GM12878 (cell line): ENCODE measurements around the gene TMEM135.

Source experiments
- CEBPZ ChIP-seq: fragments of 150-350 bp; IDR thresholded peaks from 2 replicates; pipeline ENCODE4 v1.6.1; 2016; ENCODE audit warnings: low read depth, low read length
- JUND ChIP-seq: IDR thresholded peaks from 2 replicates; pipeline ENCODE4 v1.6.1; 2012; ENCODE audit warnings: low read depth, mild to moderate bottlenecking, low read length, improper control_type of control experiment, moderate library complexity
- NFIC ChIP-seq: IDR thresholded peaks from 2 replicates; pipeline ENCODE4 v1.6.1; 2012; ENCODE audit warnings: low read depth, mild to moderate bottlenecking, inconsistent platforms, low read length, moderate library complexity
- POLR2A ChIP-seq: IDR thresholded peaks from 2 replicates; pipeline ENCODE4 v1.6.1; 2011; ENCODE audit warnings: low read depth, mild to moderate bottlenecking, low read length
- POLR2AphosphoS5 ChIP-seq: IDR thresholded peaks from 2 replicates; pipeline ENCODE4 v1.6.1; 2011; ENCODE audit warnings: mild to moderate bottlenecking, low read length, inconsistent platforms
- REST ChIP-seq: IDR thresholded peaks from 2 replicates; pipeline ENCODE4 v1.6.1; 2012; ENCODE audit warnings: mild to moderate bottlenecking, low read depth, low read length
- RFX5 ChIP-seq: IDR thresholded peaks from 2 replicates; pipeline ENCODE4 v1.6.1; 2011; ENCODE audit warnings: low read depth, low read length, improper control_type of control experiment
- TF ChIP-seq, protein P1 (sequence below), 3 experiments: IDR thresholded peaks in 2 of 3; conservative IDR thresholded peaks in 1 of 3; 2 replicates each; pipeline ENCODE4 v1.5.1; 2011; ENCODE audit warnings: low read depth in 3 of 3, low read length in 3 of 3, mild to moderate bottlenecking in 3 of 3, control low read depth in 2 of 3, moderate library complexity in 2 of 3, inconsistent platforms in 1 of 3, mixed read lengths in 1 of 3; ENCODE audit not compliant: control insufficient read depth in 2 of 3, insufficient read depth in 1 of 3; ENCODE audit errors: extremely low read depth in 1 of 3
- TF ChIP-seq, protein P2 (sequence below): IDR thresholded peaks from 2 replicates; pipeline ENCODE4 v1.6.1; 2011; ENCODE audit warnings: mild to moderate bottlenecking, low read depth, low read length, moderate library complexity; ENCODE audit not compliant: insufficient replicate concordance

DNA sequence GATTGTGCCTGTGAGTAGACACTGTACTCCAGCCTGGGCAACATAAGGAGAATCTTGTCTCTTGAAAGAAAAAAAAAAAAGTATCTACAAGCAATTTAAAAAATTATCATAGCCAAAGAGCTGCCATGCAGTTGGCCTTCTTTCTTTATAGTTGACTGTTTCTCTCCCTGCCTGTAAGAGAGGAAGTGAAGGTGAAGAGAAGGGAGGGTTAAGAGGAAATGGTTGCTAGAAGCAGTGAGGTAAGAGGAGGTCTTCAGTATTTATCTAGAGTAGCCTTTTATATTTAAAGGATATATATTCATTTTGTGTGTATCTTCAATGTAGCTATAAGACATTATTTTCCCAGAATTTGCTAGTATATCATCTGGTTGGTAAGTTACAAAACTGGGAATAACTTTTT lies 217.9 kb downstream of the TMEM135 start:
- TF ChIP-seq, protein P1, sequence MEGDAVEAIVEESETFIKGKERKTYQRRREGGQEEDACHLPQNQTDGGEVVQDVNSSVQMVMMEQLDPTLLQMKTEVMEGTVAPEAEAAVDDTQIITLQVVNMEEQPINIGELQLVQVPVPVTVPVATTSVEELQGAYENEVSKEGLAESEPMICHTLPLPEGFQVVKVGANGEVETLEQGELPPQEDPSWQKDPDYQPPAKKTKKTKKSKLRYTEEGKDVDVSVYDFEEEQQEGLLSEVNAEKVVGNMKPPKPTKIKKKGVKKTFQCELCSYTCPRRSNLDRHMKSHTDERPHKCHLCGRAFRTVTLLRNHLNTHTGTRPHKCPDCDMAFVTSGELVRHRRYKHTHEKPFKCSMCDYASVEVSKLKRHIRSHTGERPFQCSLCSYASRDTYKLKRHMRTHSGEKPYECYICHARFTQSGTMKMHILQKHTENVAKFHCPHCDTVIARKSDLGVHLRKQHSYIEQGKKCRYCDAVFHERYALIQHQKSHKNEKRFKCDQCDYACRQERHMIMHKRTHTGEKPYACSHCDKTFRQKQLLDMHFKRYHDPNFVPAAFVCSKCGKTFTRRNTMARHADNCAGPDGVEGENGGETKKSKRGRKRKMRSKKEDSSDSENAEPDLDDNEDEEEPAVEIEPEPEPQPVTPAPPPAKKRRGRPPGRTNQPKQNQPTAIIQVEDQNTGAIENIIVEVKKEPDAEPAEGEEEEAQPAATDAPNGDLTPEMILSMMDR (IDR thresholded peaks at IDR 0.05 in 2 of 3, conservative IDR thresholded peaks at IDR 0.05 in 1 of 3; ENCODE audit: control insufficient read depth in 2 of 3, extremely low read depth in 1 of 3, insufficient read depth in 1 of 3, low read depth in 3 of 3, low read length in 3 of 3): no peak
- TF ChIP-seq POLR2A (no peak), RFX5 (no peak), CEBPZ (no peak), NFIC (no peak), POLR2AphosphoS5 (no peak), JUND (no peak), REST (no peak)
- TF ChIP-seq, protein P2, sequence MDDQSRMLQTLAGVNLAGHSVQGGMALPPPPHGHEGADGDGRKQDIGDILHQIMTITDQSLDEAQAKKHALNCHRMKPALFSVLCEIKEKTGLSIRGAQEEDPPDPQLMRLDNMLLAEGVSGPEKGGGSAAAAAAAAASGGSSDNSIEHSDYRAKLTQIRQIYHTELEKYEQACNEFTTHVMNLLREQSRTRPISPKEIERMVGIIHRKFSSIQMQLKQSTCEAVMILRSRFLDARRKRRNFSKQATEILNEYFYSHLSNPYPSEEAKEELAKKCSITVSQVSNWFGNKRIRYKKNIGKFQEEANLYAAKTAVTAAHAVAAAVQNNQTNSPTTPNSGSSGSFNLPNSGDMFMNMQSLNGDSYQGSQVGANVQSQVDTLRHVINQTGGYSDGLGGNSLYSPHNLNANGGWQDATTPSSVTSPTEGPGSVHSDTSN: no peak
